NCI-H1436 (cell line): Measurements from ENCODE around the gene CRIP3.

Experiments
- DNase-seq: peaks from one replicate; lab custom pipeline; 2025; lab: John Stamatoyannopoulos, UW

The CRIP3 gene

DNA sequence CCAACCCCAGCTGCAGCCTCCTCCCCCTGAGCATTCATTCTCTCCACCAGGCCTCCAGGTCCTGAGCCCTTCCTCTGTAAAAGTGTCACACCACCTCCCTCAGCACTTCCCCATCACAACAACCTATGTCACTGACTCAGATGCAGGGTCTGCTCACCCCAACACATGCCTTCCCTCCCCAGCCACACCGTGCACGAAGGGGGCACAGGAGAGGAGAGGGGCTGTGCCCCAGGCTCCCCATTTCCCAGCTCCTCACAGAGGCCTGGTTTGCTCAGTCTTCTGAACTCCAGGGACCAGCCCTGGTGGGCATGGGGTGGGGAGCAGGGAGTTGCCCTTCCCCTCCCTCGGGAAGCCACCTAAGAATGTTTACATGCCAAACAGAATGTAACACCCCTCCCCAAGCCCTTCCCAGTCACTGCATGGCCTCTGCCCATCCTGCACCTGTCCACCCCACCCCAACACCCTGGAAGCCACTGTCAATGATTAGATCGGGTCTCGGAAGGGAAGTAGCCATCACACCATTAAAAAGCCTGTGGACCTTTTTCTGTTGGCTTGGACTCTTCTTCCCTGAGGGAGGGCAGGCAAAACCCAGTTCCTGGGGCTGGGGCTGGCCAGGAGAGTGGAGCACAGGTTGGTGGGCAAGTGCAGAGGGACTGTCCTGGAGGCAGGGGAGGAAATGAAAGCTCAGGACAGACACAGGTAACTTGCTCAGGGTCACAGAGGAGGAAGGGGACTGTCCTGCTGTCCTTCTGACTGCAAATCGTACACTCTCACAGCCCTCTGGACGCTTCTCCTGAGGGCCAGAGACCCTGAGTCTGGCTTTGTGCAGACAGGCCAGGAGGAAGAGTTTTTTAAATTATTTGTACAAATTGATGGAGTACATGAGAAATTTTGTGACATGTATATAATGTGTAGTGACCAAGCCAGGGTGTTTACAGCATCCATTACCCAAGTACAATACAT lies 20.6 kb downstream of the CRIP3 start:
- DNase-seq: no peak

DNA sequence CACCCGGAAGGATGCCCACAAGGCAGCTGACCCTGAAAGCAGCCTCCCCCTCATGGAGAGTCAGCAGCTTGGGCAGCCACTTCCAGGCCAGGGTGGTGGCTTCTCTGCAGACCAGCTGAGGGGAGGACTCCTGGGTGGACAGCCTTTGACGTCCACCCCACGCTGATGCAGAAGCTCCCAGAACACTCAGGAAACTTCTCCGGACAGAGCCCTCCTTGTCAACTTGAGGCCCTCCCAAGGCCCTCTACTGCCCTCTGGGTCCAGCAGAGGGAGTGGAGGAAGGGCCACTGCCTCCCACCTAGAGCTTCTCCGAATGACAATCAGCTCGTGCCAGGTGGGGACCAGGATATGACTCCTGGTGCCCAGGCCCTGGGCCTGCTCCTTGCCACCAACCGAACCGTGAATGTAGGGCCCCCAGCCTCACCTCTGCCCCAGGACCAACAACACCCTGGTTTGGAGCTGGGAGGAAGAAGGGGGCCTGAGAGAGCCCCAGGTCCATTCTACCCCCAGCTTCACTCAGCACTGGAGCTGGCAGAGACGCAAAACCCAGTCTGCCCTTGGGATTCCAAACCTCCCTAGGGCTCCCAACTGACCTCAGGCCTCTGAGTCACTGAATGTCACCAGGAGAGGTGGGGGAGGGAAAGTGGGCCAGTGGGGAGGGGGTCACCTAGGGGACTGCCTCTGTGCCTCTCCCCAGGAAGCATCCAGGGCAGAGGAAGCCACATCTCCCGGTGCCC lies 21.5 kb downstream of the CRIP3 start:
- DNase-seq: no peak

DNA sequence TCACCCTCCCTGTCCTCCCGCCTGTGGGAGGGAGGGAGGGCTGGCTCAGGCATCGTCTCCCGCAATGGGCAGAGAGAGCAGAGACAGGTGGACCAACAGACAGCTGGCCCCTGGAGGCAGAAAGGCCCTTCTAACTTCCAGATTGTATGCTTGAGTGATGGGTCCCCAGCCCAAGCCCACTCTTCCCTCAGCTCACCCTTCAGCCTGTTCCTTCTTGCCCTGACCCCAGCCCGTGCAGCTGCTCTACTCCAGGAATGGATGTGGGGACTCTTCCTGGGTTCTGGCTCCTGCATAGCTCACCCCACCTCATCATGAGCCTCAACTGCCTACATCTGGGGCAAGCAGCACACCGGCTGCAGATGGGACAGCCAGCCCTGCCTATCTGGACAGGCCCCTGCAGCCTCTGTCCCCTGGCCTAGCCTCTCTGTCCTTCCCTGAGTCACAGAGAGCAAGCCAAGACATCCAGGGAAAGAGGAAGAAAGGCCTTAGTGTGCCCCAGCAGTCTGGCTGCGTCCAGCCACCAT lies 22.1 kb downstream of the CRIP3 start:
- DNase-seq: no peak

DNA sequence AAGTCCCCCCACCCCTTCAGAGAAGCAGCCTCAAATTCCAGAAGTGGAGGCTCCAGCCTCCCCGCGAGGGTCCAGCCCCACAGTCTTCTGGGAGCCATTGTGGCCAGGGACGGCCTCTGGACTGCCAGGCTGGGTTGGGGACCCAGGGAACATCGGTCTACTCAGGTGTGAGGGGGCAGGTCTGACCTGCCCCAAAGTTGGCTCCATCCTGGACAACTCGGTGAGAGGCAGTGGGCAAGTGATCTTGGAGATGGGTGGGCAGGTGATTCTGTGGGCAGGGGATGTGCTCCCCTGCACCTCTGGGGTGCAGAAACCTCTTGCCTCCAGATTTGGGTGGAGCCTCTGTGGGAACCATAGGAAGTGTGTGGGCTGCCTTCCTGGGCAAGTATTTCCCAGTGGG lies 22.8 kb downstream of the CRIP3 start:
- no peak for DNase-seq

DNA sequence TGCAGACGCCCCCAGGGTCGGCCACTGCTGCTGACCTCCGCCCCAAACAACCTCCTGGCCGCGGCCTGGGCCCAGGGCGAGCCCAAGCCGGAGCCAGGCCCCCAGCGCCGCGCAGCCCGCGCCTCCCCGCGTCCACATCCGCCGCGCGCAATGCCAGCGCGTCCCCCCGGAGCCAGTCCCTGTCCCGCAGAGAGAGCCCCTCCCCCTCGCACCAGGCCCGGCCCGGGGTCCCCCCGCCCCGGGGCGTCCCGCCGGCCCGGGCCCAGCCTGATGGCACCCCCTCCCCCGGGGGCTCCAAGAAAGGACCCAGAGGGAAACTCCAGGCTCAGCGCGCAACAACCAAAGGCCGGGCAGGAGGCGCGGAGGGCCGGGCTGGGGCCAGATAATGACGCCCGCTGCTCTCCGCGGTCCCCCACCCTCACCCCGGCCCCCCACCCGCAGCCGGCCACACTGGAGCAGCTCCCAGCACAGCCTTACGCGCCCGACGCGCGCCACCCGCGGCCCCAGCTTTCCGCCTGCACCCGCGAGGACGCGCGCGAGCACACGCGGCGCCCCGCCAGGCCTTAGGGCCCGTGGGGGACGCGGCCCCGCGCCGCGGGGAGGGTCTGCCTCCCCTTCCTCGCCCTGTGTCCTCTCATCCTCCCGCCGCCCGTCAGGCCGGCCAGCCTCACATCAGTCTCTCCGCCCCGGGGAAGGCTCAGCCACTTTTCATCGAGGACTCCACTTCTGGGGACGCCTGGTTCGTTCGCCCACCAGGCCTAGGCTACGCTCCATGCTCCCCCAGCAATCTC lies 23.4 kb downstream of the CRIP3 start:
- DNase-seq: no peak

DNA sequence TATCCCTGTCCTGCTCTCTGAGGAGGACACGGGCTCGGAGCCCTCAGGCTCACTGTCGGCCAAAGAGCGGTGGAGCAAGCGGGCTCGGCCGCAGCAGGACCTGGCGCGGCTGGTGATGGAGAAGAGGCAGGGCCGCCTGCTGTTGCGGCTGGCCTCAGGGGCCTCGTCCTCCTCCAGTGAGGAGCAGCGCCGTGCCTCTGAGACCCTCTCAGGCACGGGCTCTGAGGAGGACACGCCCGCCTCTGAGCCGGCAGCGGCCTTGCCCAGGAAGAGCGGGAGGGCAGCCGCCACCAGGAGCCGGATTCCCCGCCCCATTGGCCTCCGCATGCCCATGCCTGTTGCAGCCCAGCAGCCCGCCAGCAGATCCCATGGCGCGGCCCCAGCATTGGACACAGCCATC lies 24.7 kb downstream of the CRIP3 start:
- no peak for DNase-seq

DNA sequence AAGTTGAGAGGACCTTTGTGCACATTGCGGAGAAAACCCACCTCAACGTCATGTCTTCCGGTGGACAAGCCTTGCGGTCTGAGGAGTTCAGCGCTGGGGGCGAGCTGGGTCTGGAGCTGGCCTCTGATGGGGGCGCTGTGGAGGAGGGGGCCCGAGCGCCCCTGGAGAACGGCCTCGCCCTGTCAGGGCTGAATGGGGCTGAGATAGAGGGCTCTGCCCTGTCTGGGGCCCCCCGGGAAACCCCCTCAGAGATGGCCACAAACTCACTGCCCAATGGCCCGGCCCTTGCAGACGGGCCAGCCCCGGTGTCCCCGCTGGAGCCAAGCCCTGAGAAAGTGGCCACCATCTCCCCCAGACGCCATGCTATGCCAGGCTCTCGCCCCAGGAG lies 25.1 kb downstream of the CRIP3 start:
- no peak for DNase-seq

DNA sequence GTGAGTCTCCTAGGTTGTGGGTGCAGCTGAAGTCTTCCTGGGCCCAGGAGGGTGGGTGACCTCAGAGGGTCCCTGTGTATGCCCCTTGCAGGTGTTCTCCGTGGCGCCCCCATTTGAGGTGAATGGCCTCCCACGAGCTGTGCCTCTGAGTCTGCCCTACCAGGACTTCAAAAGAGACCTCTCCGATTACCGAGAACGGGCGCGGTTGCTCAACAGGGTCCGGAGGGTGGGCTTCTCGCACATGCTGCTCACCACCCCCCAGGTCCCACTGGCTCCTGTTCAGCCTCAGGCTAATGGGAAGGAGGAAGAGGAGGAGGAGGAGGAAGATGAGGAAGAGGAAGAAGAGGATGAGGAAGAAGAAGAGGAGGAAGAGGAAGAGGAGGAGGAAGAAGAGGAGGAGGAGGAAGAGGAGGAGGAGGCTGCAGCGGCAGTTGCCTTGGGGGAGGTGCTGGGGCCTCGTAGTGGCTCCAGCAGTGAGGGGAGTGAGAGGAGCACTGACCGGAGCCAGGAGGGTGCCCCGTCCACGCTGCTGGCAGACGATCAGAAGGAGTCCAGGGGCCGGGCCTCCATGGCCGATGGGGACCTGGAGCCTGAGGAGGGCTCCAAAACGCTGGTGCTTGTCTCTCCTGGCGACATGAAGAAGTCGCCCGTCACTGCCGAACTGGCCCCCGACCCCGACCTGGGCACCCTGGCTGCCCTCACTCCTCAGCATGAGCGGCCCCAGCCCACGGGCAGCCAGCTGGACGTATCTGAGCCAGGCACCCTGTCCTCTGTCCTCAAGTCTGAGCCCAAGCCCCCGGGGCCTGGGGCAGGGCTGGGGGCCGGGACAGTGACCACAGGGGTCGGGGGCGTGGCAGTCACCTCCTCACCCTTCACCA lies 25.8 kb downstream of the CRIP3 start:
- DNase-seq: no peak

DNA sequence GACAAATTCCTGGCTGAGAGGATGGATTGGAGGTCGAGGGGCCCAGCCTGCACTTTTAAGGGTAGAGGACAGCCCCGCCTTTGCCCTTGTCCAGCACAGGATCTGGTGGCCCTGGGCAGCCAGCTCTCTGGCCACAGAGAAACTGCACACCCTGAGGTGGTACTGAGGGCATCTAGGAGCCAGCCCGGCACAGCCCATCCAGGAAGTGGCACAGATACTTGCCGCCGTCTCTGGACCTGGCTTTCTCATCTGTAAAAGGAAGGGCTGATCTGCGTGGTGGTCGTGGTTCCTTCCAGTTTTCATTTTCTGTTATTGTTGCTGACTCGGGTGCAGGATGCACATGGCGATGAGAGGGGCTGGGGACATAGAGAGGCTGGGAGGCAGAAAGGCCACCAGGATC lies 26.6 kb downstream of the CRIP3 start:
- no peak for DNase-seq

DNA sequence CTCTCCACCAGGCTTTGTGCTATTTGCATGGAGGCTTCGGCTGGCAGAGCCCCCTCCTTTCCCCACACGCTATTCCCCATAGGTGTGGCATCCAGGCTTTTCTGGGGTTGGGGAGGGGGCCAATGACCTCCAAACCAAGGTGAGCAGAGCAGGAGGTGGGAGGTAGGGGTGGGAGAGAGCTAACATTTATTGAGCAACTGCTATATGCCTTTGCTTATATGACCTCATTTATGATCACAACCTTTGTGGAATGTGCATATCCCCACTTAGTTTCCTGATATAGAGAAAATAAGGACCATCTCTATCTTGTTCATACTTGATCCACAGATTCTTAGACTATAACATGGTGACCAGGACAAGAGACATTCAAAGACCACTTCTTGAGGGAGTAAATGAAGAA lies 28.4 kb downstream of the CRIP3 start:
- no peak for DNase-seq

DNA sequence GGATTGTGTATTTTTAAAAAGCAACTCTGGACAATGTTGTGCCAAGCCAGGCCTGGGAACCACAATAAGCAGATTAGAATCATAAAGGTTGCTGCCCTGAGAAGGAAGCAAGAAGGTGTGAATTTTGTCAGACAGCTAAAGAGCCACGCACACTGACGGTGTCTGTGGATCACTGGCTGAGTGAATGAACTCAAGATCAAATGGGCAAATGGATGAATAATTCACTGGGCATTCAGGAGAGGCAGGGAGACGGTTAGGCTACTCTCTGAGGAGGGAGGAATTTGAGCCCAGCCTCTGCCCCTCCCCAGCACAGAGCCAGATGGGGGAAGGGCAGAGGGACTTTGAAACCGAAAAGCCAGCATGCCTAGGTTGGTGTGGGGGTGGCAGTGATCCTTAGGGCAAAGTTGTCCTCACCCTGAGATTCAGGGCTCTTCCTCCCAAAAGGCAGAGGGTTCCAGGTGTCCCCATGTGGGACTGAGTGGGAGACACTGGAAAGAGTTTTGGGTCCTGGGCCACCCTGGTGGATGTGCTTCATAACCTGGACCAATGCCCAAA lies 30.0 kb downstream of the CRIP3 start:
- DNase-seq: no peak

DNA sequence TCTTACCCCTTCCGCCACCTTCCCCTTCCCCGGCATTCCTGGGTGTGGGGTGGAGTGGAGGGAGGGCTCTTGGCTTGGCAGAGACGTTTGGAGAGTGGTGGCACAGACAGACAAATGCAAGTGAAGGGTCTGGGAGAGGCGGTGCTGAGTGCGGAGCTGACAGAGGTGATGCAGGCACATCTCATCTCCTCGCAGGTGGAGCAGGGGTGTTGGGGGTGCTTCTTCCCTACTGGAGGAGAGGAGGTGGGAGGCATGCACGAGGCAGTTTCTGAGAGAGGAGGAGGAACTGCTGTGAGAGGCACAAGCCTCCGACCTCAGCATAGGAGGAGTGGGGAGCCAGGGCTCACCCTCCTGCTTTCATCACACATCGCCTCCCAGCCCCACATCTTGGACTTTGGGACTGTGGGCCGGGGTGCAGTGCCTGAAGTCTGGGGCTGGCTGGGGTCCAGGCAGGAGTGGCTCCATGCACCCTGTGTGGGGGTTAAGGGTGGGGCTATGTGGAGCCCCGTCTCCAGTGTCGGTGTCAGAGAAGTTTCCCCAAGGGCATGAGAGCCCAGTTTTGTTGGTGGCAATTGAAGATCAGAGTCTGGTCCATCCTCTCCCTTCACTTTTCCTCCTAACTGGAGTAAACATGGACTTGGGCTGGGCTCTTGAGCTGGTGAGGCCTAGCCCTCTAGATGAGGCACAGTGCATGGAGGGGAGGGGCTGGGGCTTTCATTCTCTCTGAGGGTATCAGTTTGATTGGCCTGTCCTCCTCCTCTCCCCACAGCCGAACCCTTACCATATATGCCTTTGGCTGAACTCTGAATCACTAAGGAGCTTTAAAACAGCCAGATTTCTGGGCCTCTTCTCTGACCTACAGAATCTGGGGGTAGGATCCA lies 30.7 kb downstream of the CRIP3 start:
- no peak for DNase-seq

DNA sequence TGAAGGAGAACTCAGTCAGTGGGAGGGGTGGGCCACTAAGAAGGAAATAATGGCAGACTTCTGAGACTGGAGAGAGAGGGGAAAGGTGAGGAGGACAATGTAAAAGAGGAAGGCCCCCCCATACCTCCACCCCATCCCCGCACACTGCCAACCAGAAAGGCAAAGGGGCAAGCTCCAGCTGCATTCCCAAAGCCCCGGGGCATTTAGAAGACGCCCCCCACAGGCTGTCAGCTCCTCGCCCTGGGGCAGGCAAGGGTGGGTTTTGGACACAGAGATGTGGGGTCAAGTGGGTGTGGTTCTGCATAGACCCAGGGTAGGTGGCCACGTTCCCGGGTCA lies 31.4 kb downstream of the CRIP3 start:
- DNase-seq: no peak

DNA sequence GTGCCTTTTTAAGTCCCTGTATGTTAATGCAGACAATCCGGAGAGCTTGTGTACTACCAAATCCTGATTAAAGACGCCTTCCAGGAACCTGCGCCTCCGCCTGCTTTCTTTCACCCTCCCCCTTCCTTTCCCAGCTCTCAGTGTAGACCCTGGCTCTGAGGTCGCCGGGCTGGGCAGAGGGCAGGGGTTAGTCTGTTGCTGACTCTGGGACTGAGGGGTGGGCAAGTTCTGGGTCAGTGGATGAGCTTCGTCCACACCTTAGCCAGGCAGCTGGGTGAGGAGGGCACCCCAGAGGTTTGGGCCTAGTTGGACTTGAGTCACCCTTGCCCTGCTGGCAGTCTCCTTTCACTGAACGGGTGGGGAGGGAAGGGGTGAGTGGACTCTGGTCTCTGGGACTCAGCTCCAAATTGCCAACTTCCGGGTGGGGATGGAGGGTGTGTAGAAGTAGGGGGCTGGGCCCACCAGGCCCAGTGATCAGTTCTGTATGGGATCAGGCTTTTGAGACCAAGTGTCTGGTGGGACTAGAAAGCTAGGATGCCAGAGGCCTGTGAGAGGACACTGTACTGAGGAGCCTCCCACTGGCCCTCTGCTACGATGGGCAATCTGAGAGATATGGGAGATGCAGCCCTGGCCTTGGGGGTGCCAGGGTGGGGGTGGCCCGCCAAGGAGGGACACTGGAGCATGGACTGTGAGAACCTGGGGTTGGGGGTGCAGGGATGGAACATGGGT lies 31.9 kb downstream of the CRIP3 start:
- DNase-seq: no peak

DNA sequence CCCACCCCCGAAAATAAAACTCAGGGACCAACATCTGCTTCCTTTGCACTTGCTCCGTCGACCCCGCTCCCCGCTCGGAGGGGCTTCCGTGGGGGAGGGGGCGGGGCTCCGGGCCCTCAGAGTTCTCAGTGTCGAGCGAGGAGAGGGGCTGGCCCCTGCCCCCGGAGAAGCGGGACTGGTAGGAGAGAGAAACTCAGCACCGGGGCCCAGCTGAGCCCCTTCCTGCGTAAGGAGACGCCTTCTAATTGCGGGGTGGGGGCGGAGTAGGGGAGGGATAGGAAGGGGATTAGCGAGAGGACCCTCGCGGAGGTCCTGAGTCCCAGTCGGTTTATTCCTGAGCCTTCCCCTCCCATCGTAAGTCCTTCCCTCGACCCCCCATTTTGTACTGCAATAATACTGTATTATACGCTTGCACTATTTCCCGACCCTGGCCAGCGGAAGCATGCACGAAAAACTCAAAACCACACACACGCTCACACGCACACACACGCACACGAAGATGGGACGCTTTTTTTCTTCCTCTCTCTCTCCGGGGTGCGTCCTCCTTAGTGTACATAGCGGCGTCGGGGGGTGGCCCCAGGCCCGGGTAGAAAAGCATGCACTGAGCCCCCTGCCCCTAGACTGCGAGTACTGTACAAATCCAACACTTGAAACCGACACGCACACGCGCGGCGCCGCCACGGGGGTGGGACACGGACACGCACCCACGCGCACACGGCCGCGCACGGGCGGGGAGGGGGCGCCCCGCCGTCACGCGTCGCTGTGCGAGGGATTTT lies 32.6 kb downstream of the CRIP3 start:
- no peak for DNase-seq

DNA sequence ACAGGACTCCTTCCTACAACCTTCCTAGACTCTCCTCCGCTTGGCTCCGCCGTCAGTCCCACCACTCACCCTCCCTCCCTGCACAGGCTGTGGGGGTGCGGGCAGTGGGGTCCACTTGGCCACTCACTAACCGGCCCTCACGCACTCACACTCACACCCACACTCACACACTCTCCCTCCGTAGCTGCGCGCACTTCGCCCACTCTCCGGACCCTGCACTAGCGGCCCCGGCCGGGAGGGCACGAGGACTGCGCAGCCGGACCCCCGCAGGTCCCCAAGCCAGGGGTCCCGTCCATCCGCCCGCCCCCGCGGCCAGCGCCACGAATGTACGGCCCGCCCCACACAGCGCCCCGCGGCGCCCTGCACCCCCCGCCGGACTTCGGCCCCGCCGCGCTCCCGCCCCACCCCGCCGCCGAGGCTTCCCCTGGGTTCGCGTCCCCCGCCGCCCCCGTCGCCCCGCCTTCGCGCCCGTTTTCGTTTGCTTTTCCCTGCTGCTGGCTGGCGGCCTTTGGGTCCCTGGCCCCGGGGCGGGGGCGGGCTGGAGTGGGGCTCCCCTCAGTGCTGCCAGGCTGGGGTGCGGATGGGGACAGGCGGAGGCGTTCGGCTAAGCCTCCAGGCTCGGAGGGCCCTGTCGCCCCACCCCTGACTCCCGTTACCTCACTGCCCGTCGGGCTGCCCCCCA lies 33.6 kb downstream of the CRIP3 start:
- DNase-seq: no peak

DNA sequence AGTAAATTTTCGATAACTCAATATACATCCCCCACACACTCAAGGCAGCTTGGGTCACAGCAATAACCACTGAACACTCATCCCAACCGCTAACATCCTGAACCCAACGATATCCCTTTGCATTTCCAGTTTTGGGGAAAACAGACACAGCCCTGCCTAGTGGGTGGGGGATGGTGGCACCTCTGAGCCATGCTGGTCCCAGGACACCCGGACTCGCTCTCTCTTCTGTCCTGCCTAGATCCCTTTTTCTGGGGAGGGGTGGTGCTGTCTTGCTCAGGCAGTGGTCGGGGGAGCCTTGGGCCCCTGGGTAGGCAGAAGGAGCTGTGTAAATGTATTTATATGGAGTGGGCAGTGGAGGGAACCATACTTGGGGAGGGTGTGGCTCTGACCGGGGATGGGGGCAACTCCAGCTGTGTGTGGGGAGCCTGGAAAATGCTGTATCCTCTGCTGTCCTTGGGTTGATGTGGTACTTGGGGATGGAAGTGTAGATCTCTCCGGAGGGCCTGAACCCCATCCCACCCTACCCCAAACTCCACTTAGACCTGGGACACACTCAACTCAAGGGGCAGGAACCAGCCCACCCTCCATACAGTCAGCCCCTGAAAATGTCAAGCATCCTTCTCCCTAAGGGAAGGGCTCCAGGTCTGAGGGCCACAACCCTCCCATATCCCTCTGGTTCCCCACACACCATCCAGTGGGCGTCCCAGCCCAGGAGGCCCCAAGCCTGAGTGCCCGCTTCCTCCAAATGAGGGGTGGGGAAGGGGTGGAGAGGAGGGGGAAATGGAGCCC lies 34.3 kb downstream of the CRIP3 start:
- no peak for DNase-seq
